ENCODE measurements around the gene DNAH12.
"Not testable (repeated sequence)": the region's sequence is repeated elsewhere in the genome, so short reads cannot be mapped to it uniquely, and the experiment has no call there.

DNAH12 gene

DNA sequence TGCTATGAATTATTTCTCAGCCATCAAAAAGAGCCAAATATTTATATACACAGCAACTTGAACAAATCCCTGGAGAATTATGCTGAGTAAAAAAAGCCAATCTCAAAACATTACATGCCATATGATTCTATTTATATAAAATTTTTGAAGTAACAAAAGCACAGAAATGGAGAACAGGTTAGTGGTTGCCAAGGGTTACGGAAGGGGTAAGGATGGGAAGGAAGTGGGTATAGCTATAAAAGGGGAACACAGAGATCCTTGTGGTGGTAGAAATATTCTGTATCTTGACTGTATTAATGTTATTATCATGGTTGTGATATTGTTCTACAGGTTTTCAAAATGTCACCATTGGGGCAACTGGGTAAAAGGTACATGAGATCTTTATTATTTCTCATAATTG lies 189.4 kb downstream of the DNAH12 start:
- Histone ChIP-seq H3K36me3 (ENCODE audit: insufficient read depth, low read length) (no peaks in the 10 kb centered on the region), H4K20me1 (ENCODE audit: insufficient read depth, low read length, poor library complexity, severe bottlenecking) (no peaks in the 10 kb centered on the region), H3K27me3 (ENCODE audit: insufficient read depth, low read length, poor library complexity, severe bottlenecking) (no peaks in the 10 kb centered on the region), H3K9me2 (replicated peaks; ENCODE audit: low read depth, low read length) (no peaks in the 10 kb centered on the region), H3K79me2 (ENCODE audit: insufficient read depth, low read length) (no peaks in the 10 kb centered on the region), H3F3A (ENCODE audit: low read depth) (no peaks in the 10 kb centered on the region), H2AFZ (ENCODE audit: low read length) (no peak overlapping the region), H3K4me1 (ENCODE audit: insufficient read depth, low read length, poor library complexity, severe bottlenecking) (peaks cover 20% of the 10 kb centered on the region), H3K4me3 (ENCODE audit: low read length, poor library complexity, severe bottlenecking) (peak overlapping the region; percentile 18), H3K4me2 (ENCODE audit: low read depth, low read length, poor library complexity, severe bottlenecking) (peak overlapping the region; percentile 50), H3K9ac (ENCODE audit: low read depth, low read length, poor library complexity, severe bottlenecking) (no peak overlapping the region), H3K9me3 (ENCODE audit: insufficient read depth, low read depth, low read length) (no peaks in the 10 kb centered on the region)
- TF ChIP-seq, protein P1, sequence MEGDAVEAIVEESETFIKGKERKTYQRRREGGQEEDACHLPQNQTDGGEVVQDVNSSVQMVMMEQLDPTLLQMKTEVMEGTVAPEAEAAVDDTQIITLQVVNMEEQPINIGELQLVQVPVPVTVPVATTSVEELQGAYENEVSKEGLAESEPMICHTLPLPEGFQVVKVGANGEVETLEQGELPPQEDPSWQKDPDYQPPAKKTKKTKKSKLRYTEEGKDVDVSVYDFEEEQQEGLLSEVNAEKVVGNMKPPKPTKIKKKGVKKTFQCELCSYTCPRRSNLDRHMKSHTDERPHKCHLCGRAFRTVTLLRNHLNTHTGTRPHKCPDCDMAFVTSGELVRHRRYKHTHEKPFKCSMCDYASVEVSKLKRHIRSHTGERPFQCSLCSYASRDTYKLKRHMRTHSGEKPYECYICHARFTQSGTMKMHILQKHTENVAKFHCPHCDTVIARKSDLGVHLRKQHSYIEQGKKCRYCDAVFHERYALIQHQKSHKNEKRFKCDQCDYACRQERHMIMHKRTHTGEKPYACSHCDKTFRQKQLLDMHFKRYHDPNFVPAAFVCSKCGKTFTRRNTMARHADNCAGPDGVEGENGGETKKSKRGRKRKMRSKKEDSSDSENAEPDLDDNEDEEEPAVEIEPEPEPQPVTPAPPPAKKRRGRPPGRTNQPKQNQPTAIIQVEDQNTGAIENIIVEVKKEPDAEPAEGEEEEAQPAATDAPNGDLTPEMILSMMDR (conservative IDR thresholded peaks at IDR 0.05; ENCODE audit: low read length) = no peak
- 0 out of 2 replicates have a peak, but pooled peaks have one; percentile 25 for TF ChIP-seq EZH2phosphoT487 (IDR thresholded peaks at IDR 0.05; ENCODE audit: borderline replicate concordance)

DNA sequence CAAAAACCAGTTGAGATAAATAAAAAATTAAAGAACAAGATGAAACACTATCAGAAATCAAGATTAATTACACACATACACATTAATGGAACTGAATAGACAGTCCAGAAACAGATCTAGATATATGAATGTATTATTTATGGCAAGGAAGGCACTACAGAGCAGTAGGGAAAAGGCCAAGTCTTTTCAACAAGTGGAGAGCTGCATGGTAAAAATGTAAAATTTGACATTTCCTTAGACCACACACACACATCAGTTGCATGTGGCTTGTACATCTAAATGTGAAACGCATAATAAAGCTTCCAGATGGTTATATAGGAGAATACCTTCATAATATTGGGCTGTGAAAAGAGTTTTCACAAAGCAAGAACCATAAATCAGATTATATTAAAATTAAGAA lies 193.9 kb downstream of the DNAH12 start:
- no peaks in the 10 kb centered on the region for H3F3A ChIP-seq (ENCODE audit: low read depth)
- no peaks in the 10 kb centered on the region for H3K9me2 ChIP-seq (replicated peaks; ENCODE audit: low read depth, low read length)
- no peaks in the 10 kb centered on the region for H4K20me1 ChIP-seq (ENCODE audit: insufficient read depth, low read length, poor library complexity, severe bottlenecking)
- H3K4me2 ChIP-seq (ENCODE audit: low read depth, low read length, poor library complexity, severe bottlenecking) = no peak overlapping the region
- H2AFZ ChIP-seq (ENCODE audit: low read length) = no peak overlapping the region
- TF ChIP-seq, protein P1 (conservative IDR thresholded peaks at IDR 0.05; ENCODE audit: low read length) = no peak
- no peak for TF ChIP-seq EZH2phosphoT487 (IDR thresholded peaks at IDR 0.05; ENCODE audit: borderline replicate concordance)
- H3K9me3 ChIP-seq (ENCODE audit: insufficient read depth, low read depth, low read length) = no peaks in the 10 kb centered on the region; the same call in 1 of the 2 replicates
- H3K9ac ChIP-seq (ENCODE audit: low read depth, low read length, poor library complexity, severe bottlenecking) = no peak overlapping the region
- no peaks in the 10 kb centered on the region for H3K79me2 ChIP-seq (ENCODE audit: insufficient read depth, low read length)
- peaks cover 31% of the 10 kb centered on the region for H3K4me1 ChIP-seq (ENCODE audit: insufficient read depth, low read length, poor library complexity, severe bottlenecking)
- H3K36me3 ChIP-seq (ENCODE audit: insufficient read depth, low read length) = no peaks in the 10 kb centered on the region
- H3K27me3 ChIP-seq (ENCODE audit: insufficient read depth, low read length, poor library complexity, severe bottlenecking) = no peaks in the 10 kb centered on the region
- no peak overlapping the region for H3K4me3 ChIP-seq (ENCODE audit: low read length, poor library complexity, severe bottlenecking)

DNA sequence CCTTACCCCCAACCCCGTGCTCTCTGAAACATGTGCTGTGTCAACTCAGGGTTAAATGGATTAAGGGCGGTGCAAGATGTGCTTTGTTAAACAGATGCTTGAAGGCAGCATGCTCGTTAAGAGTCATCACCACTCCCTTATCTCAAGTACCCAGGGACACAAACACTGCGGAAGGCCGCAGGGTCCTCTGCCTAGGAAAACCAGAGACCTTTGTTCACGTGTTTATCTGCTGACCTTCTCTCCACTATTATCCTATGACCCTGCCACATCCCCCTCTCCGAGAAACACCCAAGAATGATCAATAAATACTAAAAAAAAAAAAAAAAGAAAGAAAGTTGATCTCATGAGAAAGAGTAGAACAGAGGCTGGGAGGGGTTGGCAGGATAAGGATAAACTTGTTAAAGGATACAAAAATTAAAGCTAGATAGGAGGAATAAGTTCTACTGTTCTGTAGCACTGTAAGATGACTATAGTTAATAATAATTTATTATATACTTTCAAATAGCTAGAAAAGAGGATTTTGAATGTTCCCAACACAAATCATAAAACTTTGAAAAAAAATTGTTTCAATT lies 205.0 kb downstream of the DNAH12 start:
- not testable (repeated sequence) for H2AFZ ChIP-seq (ENCODE audit: low read length); H3K4me2 ChIP-seq (ENCODE audit: low read depth, low read length, poor library complexity, severe bottlenecking); H3K27me3 ChIP-seq (ENCODE audit: insufficient read depth, low read length, poor library complexity, severe bottlenecking); H3K9me2 ChIP-seq (replicated peaks; ENCODE audit: low read depth, low read length); H3K79me2 ChIP-seq (ENCODE audit: insufficient read depth, low read length); H3K9ac ChIP-seq (ENCODE audit: low read depth, low read length, poor library complexity, severe bottlenecking); H3F3A ChIP-seq (ENCODE audit: low read depth); H3K9me3 ChIP-seq (ENCODE audit: insufficient read depth, low read depth, low read length); H3K36me3 ChIP-seq (ENCODE audit: insufficient read depth, low read length); H4K20me1 ChIP-seq (ENCODE audit: insufficient read depth, low read length, poor library complexity, severe bottlenecking); H3K4me3 ChIP-seq (ENCODE audit: low read length, poor library complexity, severe bottlenecking); H3K4me1 ChIP-seq (ENCODE audit: insufficient read depth, low read length, poor library complexity, severe bottlenecking)

DNA sequence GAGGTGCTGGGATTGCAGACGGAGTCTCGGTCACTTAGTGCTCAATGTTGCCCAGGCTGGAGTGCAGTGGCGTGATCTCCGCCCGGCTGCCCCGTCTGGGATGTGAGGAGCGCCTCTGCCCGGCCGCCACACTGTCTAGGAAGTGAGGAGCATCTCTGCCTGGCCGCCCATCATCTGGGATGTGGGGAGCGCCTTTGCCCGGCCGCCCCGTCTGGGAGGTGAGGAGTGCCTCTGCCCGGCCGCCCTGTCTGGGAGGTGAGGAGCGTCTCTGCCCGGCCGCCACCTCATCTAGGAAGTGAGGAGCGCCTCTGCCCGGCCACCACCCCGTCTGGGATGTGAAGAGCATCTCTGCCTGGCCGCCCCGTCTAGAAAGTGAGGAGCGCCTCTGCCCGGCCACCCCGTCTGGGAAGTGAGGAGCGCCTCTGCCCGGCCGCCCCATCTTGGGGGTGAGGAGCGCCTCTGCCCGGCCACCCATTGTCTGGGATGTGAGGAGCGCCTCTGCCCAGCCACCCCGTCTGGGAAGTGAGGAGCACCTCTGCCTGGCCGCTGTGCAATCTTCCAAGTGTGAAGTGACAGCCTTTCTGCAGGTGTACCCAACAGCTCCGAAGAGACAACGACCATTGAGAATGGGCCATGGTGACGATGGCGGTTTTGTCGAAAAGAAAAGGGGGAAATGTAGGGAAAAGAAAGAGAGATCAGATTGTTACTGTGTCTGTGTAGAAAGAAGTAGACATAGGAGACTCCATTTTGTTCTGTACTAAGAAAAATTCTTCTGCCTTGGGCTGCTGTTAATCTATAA lies 205.7 kb downstream of the DNAH12 start:
- H3K27me3 ChIP-seq (ENCODE audit: insufficient read depth, low read length, poor library complexity, severe bottlenecking); H3K9me3 ChIP-seq (ENCODE audit: insufficient read depth, low read depth, low read length); H3K9ac ChIP-seq (ENCODE audit: low read depth, low read length, poor library complexity, severe bottlenecking); H3K36me3 ChIP-seq (ENCODE audit: insufficient read depth, low read length); H3K4me3 ChIP-seq (ENCODE audit: low read length, poor library complexity, severe bottlenecking); H2AFZ ChIP-seq (ENCODE audit: low read length); H3K4me2 ChIP-seq (ENCODE audit: low read depth, low read length, poor library complexity, severe bottlenecking); H3K79me2 ChIP-seq (ENCODE audit: insufficient read depth, low read length); H3F3A ChIP-seq (ENCODE audit: low read depth); H3K4me1 ChIP-seq (ENCODE audit: insufficient read depth, low read length, poor library complexity, severe bottlenecking); H4K20me1 ChIP-seq (ENCODE audit: insufficient read depth, low read length, poor library complexity, severe bottlenecking); H3K9me2 ChIP-seq (replicated peaks; ENCODE audit: low read depth, low read length): not testable (repeated sequence)
